ENCODE results near the gene CPHXL2.

GRCh38 chr16:75618780-75619179 lies 58.0 kb downstream of the CPHXL2 start:
- TF ChIP-seq POLR2A (IDR thresholded peaks at IDR 0.05) (no peak), CTCF (IDR thresholded peaks at IDR 0.05) (no peak)
